Vagina (tissue), 2 donors: Measurements from ENCODE around the gene MGAT5B. TPM values are rescaled to one million over a fixed set of nuclear protein-coding genes. Genes with fewer than 3 reads are reported as not detected.

Experiments
- DNase-seq, 2 donors: peaks; one replicate each; pipeline ENCODE4 v3.0.0-alpha.2; 2017; ENCODE audit errors: extremely low spot score in 2 of 2
- H3K27ac ChIP-seq: fragments of 200-600 bp; sonication (generic); one replicate; pipeline ENCODE4 v1.5.1; 2019
- H3K27me3 ChIP-seq: fragments of 200-600 bp; sonication (generic); one replicate; pipeline ENCODE4 v1.5.1; 2019
- H3K36me3 ChIP-seq, 2 donors: fragments of 200-600 bp; sonication (generic); one replicate each; pipeline ENCODE4 v1.5.1; 2017 to 2019
- H3K4me1 ChIP-seq: fragments of 200-600 bp; sonication (generic); one replicate; pipeline ENCODE4 v1.5.1; 2019
- H3K4me3 ChIP-seq, 2 donors: fragments of 200-600 bp; sonication (generic); 1 replicate in 1 of 2; 2 replicates in 1 of 2; pipeline ENCODE4 v1.5.1; 2016 to 2019
- H3K9me3 ChIP-seq: fragments of 200-600 bp; sonication (generic); one replicate; pipeline ENCODE4 v1.5.1; 2019
- CTCF ChIP-seq, 3 experiments: fragments of 450-650 bp in 2 of 3; fragments of 200-600 bp in 1 of 3; sonication (generic) in 1 of 3; IDR thresholded peaks; one replicate each; pipeline ENCODE4 v1.5.1; 2017 to 2019; ENCODE audit warnings: antibody characterized with exemption in 3 of 3, mild to moderate bottlenecking in 2 of 3, moderate library complexity in 2 of 3
- POLR2A ChIP-seq, 2 donors: fragments of 450-650 bp; IDR thresholded peaks; one replicate each; pipeline ENCODE4 v1.6.1; 2017; ENCODE audit warnings: antibody characterized with exemption in 2 of 2, mild to moderate bottlenecking in 2 of 2, moderate library complexity in 2 of 2
- POLR2AphosphoS5 ChIP-seq, 2 donors: sonication (generic); formaldehyde crosslinking; IDR thresholded peaks; one replicate each; pipeline ENCODE4 v1.9.0; 2017; ENCODE audit warnings: antibody characterized with exemption in 2 of 2, mild to moderate bottlenecking in 2 of 2, low read depth in 1 of 2; ENCODE audit not compliant: insufficient read depth in 1 of 2
- intact Hi-C: fragments of 100-400 bp; cut with DNase I; formaldehyde crosslinking; loops from one replicate; pipeline ENCODE4 v1.15.1; 2023
- total RNA-seq: library from RNA; depleted of rRNA; stranded (reverse); fragments of >200 nt; gene quantifications from one replicate; pipeline ENCODE4 v1.2.3, GENCODE V29; 2016

The MGAT5B gene
- 0.49 TPM for total RNA-seq

- peaks cover 17% of the 10 kb centered on the region for H3K4me1 ChIP-seq
- TF ChIP-seq POLR2A (IDR thresholded peaks at IDR 0.05) (no peak), CTCF (IDR thresholded peaks at IDR 0.05) (peak; percentile 63 to 87 (median 82))
- intact Hi-C loops = loop anchor here (5.0 kb wide), 1 partner anchor 189 kb away; no protein-coding TSS in a partner anchor
- H3K36me3 ChIP-seq = no peaks in the 10 kb centered on the region
- H3K4me3 ChIP-seq = peak within 1 kb of the TSS; percentile 35 to 57
- no peak within 1 kb of the TSS for H3K27ac ChIP-seq
- peaks cover 9% of the 10 kb centered on the region for H3K27me3 ChIP-seq
- DNase-seq = no peak
- no peaks in the 10 kb centered on the region for H3K9me3 ChIP-seq
Measured at GRCh38 chr17:76868176-76868668, at the start of gene MGAT5B. MGAT5B (plus strand) TSS chr17:76868404; CDS start chr17:76869030, 626 bp downstream.

- no peaks in the 10 kb centered on the region for H3K27me3 ChIP-seq
- H3K36me3 ChIP-seq = no peaks in the 10 kb centered on the region
- TF ChIP-seq CTCF (IDR thresholded peaks at IDR 0.05) (no peak), POLR2AphosphoS5 (IDR thresholded peaks at IDR 0.05; ENCODE audit: insufficient read depth in 1 of 2, low read depth in 1 of 2) (no peak), POLR2A (IDR thresholded peaks at IDR 0.05) (no peak)
- H3K27ac ChIP-seq = no peak overlapping the region
- DNase-seq = no peak
- H3K4me3 ChIP-seq = no peak overlapping the region
- H3K4me1 ChIP-seq = no peaks in the 10 kb centered on the region
- intact Hi-C loops = no loop called here
- H3K9me3 ChIP-seq = no peaks in the 10 kb centered on the region
Measured at GRCh38 chr17:76820039-76820438, 48.2 kb upstream of the MGAT5B start.

- Histone ChIP-seq H3K27ac (no peak overlapping the region), H3K27me3 (no peaks in the 10 kb centered on the region), H3K4me3 (no peak overlapping the region), H3K36me3 (no peaks in the 10 kb centered on the region), H3K4me1 (no peaks in the 10 kb centered on the region), H3K9me3 (no peaks in the 10 kb centered on the region)
- DNase-seq = no peak
- TF ChIP-seq CTCF (IDR thresholded peaks at IDR 0.05) = no peak
- TF ChIP-seq POLR2AphosphoS5 (IDR thresholded peaks at IDR 0.05; ENCODE audit: insufficient read depth in 1 of 2, low read depth in 1 of 2) = no peak
- TF ChIP-seq POLR2A (IDR thresholded peaks at IDR 0.05) = no peak
- intact Hi-C loops = no loop called here
Measured at GRCh38 chr17:76820561-76820960, 47.6 kb upstream of the MGAT5B start.

- TF ChIP-seq CTCF (IDR thresholded peaks at IDR 0.05) (no peak), POLR2A (IDR thresholded peaks at IDR 0.05) (no peak), POLR2AphosphoS5 (IDR thresholded peaks at IDR 0.05; ENCODE audit: insufficient read depth in 1 of 2, low read depth in 1 of 2) (no peak)
- no peak for DNase-seq
- no peak overlapping the region for H3K4me3 ChIP-seq
- no peaks in the 10 kb centered on the region for H3K27me3 ChIP-seq
- H3K4me1 ChIP-seq = no peaks in the 10 kb centered on the region
- H3K36me3 ChIP-seq = no peaks in the 10 kb centered on the region
- no peaks in the 10 kb centered on the region for H3K9me3 ChIP-seq
- intact Hi-C loops = no loop called here
- H3K27ac ChIP-seq = no peak overlapping the region
Measured at GRCh38 chr17:76822184-76822778, 45.9 kb upstream of the MGAT5B start.

- no peaks in the 10 kb centered on the region for H3K36me3 ChIP-seq
- H3K9me3 ChIP-seq = no peaks in the 10 kb centered on the region
- no peaks in the 10 kb centered on the region for H3K4me1 ChIP-seq
- H3K27me3 ChIP-seq = no peaks in the 10 kb centered on the region
- H3K27ac ChIP-seq = no peak overlapping the region
- no peak for DNase-seq
- H3K4me3 ChIP-seq = no peak overlapping the region
- intact Hi-C loops = no loop called here
- no peak for TF ChIP-seq POLR2A (IDR thresholded peaks at IDR 0.05)
- TF ChIP-seq CTCF (IDR thresholded peaks at IDR 0.05) = no peak
- no peak for TF ChIP-seq POLR2AphosphoS5 (IDR thresholded peaks at IDR 0.05; ENCODE audit: insufficient read depth in 1 of 2, low read depth in 1 of 2)
Measured at GRCh38 chr17:76824093-76824492, 44.1 kb upstream of the MGAT5B start.
